ENCODE data around the gene CTTN.

Gene CTTN

DNA sequence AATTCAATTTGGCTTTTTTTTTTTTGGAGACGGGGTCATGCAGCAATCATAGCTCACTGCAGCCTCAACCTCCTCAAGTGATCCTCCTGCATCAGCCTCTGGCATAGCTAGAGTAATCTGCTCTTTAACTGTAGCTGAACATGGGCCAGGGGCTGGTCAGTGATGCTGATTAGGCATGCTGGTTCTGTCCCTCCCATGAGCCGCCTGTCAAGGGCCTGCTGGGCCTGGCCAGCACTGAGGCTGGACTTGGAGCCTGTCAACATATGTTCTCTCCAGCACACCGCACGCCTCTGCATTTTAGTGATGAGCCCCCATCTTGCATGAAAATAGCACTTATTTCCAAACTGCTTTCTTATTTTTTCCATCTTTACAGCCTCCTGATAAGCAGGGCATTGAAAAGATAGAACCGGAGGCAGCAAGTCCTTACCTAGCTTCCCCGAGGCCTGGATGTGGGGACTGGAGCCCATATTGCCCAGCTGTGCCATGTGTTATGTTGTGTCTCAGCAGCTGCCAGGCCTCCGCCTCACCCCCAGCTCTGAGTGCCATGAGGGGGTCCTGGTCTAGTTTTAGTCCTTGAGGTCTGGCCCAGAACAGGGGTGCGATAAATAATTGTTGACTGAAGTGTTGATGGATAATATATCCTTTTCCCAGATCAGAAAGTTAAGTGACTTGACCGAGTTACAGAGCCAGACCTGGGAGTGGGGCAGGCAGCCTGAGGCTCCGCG lies 80.0 kb downstream of the CTTN start:
- DNase-seq: no peak

DNA sequence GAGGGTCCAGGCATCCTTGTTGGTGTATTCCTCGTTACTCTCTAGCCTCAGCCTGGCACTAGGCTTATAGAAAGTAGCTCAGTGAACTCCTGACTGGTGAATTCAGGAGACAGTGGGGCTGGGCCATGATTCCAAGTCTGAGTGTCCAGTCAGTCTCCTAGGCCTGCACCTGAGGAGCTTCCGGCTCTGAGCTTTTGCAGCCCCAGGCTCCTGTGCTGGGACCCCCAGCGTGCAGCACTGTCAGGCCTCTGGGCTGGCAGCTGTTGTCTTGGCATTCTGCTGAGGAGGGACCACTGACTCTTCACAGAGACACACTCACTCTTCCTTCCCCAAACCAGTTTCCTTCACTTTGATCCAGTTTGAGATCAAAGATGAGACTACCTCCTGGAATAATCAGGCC lies 82.4 kb downstream of the CTTN start:
- DNase-seq: no peak

- DNase-seq: no peak
These were observed 83.5 kb downstream of the CTTN start for GRCh38 chr11:70481625-70482528.

DNA sequence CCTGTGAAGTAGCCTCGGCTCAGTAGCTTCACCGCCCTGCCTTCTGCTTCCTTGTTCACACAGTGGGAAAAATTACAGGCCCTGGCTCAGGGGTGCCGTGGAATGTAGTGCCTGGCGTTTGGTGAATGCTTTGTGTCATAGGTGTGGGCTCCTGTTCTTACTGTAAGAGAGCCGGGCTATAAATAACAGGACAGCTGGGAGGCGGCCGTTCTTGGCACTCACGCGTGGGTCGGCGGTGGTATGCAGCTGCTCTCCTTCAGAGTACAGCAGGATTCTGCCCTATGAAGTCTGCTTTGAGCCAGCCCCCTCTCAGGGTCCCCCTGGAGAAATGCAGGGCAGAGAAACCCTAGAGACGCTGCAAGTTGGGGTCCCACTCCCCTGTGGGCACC lies 84.2 kb downstream of the CTTN start:
- no peak for DNase-seq

- no peak for DNase-seq
These were observed 84.9 kb downstream of the CTTN start for GRCh38 chr11:70483077-70483861.

DNA sequence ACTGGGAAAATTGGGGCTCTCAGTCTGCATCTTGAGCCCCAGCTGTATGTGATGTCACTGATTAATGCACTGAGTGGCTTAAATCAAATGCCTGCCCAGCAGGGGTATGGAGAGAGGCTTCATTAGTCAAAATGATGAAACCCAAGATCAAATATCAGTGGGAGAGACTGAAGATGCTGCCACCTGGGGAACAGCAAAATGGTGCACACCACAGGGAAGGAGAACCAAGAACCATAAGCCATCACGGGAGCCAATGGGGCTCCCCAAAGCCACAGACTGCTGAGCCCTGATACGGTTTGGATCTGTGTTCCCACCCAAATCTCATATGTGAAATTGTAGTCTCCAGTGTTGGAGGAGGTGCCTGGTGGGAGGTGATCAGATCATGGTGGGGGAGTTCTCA lies 85.6 kb downstream of the CTTN start:
- no peak for DNase-seq

GRCh38 chr11:70485326-70486025 lies 87.1 kb downstream of the CTTN start:
- DNase-seq: no peak

GRCh38 chr11:70486026-70486415 lies 87.7 kb downstream of the CTTN start:
- DNase-seq: no peak
